ENCODE data around the gene POLQ. TPM values are rescaled to one million over a fixed set of nuclear protein-coding genes. Genes with fewer than 3 reads are reported as not detected.

POLQ gene
- total RNA-seq, 1 donor from 2014 or later: 0.56 TPM

DNA sequence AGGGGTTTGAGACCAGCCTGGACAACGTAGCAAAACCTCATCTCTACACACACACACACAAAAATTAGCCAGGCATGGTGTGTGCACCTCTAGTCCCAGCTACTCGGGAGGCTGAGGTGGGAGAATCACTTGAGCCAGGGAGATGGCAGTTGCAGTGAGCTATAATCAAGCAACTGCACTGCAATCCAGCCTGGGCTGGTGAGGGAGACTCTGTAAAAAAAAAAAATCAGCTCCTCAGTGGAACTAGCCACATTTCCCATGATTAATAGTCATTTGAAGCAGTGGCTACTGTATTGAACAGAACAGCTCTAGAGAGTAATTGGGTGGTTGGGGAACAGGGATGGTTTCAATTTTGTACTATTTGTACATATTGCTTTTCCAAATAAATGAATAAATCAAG lies 35.9 kb upstream of the POLQ start:
- TF ChIP-seq, protein P1, sequence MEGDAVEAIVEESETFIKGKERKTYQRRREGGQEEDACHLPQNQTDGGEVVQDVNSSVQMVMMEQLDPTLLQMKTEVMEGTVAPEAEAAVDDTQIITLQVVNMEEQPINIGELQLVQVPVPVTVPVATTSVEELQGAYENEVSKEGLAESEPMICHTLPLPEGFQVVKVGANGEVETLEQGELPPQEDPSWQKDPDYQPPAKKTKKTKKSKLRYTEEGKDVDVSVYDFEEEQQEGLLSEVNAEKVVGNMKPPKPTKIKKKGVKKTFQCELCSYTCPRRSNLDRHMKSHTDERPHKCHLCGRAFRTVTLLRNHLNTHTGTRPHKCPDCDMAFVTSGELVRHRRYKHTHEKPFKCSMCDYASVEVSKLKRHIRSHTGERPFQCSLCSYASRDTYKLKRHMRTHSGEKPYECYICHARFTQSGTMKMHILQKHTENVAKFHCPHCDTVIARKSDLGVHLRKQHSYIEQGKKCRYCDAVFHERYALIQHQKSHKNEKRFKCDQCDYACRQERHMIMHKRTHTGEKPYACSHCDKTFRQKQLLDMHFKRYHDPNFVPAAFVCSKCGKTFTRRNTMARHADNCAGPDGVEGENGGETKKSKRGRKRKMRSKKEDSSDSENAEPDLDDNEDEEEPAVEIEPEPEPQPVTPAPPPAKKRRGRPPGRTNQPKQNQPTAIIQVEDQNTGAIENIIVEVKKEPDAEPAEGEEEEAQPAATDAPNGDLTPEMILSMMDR (IDR thresholded peaks at IDR 0.05): no peak
- Histone ChIP-seq H3K4me3 (no peak overlapping the region), H3K27me3 (ENCODE audit: low read depth) (no peaks in the 10 kb centered on the region), H3K27ac (no peak overlapping the region), H3K4me1 (no peaks in the 10 kb centered on the region), H3K9me3 (no peaks in the 10 kb centered on the region), H3K36me3 (no peaks in the 10 kb centered on the region)
- DNase-seq: no peak
- intact Hi-C loops (cut with DNase I): no loop called here
- no peak for ATAC-seq

DNA sequence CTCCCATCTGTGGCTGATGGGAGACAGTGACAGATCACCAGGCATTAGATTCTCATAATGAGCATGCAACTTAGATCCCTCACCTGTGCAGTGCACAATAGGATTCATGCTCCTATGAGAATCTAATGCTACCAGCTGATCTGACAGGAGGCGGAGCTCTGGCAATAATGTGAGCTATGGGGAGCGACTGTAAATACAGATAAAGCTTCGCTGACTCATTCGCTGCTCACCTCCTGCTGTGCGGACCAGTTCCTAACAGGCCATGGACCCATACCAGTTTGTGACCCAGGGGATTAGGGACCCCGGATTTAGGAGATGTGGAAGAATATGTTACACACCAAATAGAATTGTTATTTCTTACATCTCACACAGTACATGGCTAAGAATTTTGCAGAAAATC lies 28.7 kb upstream of the POLQ start:
- no peak for ATAC-seq
- intact Hi-C loops (cut with DNase I): no loop called here
- no peaks in the 10 kb centered on the region for H3K9me3 ChIP-seq
- H3K4me1 ChIP-seq: no peaks in the 10 kb centered on the region
- no peaks in the 10 kb centered on the region for H3K27me3 ChIP-seq (ENCODE audit: low read depth)
- H3K27ac ChIP-seq: no peak overlapping the region
- DNase-seq: no peak
- TF ChIP-seq, protein P1 (IDR thresholded peaks at IDR 0.05): no peak
- H3K4me3 ChIP-seq: no peak overlapping the region
- no peaks in the 10 kb centered on the region for H3K36me3 ChIP-seq

DNA sequence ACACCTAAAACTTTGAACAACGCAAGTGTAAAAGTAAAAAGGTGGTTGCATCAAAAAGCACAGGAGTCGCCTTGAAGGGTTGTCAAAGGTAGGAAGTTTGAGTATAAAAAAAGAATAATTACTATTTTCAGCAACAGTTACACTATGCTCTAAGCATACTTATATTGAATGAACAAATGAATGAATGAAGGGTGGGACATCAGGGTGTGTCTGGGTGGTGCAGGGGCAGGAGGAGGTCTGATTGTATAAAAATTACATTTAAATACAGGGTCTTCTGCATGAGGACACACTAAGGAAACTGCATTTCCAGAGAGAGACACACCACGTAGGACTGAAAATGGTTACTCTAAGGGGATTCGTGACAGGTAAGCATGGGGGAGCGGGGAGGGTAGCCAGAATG lies 21.9 kb upstream of the POLQ start, which contains the start of gene ARGFX:
Gene ARGFX, plus strand, starts transcription at position 301 of the 400 bp plus-strand sequence. CDS start 2,765 bp downstream, outside the sequence.
- TF ChIP-seq, protein P1 (IDR thresholded peaks at IDR 0.05): no peak
- ATAC-seq (no peak), DNase-seq (no peak)
- intact Hi-C loops (cut with DNase I): no loop called here
- Histone ChIP-seq H3K36me3 (no peaks in the 10 kb centered on the region), H3K27ac (no peak within 1 kb of the TSS), H3K9me3 (no peaks in the 10 kb centered on the region), H3K4me3 (no peak within 1 kb of the TSS), H3K27me3 (ENCODE audit: low read depth) (no peaks in the 10 kb centered on the region), H3K4me1 (no peaks in the 10 kb centered on the region)

DNA sequence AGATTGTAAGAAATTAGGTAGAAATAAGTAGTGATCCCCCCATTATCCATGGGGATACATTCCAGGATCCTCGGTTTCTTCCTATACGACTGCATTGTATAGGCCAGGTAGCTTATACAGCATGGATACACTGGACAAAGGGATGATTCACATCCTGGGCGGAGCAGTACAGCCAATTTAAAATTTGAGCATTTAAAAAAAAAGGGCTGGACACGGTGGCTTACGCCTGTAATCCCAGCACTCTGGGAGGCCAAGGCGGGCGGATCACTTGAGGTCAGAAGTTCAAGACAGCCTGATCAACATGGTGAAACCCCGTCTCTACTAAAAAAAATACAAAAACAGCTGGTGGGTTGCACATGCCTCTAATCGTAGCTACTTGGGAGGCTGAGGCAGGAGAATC lies 21.0 kb upstream of the POLQ start:
- DNase-seq: no peak
- ATAC-seq: no peak
- TF ChIP-seq, protein P1 (IDR thresholded peaks at IDR 0.05): no peak
- H3K4me3 ChIP-seq: no peak overlapping the region
- H3K27ac ChIP-seq: no peak overlapping the region
- no peaks in the 10 kb centered on the region for H3K36me3 ChIP-seq
- no peaks in the 10 kb centered on the region for H3K9me3 ChIP-seq
- intact Hi-C loops (cut with DNase I): no loop called here
- H3K4me1 ChIP-seq: no peaks in the 10 kb centered on the region
- no peaks in the 10 kb centered on the region for H3K27me3 ChIP-seq (ENCODE audit: low read depth)

DNA sequence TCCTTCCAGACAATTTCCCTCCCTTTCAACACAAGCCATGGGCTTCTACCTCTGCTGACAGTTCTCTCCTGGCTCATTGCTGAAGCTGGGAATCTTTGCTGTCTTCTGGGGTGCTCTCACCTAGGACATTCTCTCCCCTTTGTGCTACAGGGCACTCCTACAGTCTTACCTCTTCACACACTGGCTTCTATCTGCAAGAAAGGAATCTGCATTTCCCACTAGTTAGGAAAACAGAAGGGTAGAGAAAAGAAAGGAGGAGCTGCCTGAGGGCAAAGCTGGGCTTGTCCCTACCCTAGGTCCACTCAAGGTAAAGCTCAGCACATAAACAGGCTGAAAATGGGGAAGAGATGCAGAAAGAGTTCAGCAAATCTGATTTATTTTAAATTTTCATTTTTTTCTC lies 16.4 kb upstream of the POLQ start:
- DNase-seq: no peak
- Histone ChIP-seq H3K27ac (no peak overlapping the region), H3K4me1 (no peaks in the 10 kb centered on the region), H3K36me3 (no peaks in the 10 kb centered on the region), H3K9me3 (no peaks in the 10 kb centered on the region), H3K27me3 (ENCODE audit: low read depth) (no peaks in the 10 kb centered on the region), H3K4me3 (no peak overlapping the region)
- intact Hi-C loops (cut with DNase I): no loop called here
- no peak for ATAC-seq
- TF ChIP-seq, protein P1 (IDR thresholded peaks at IDR 0.05): no peak

Data from lower lobe of right lung (tissue), 2 donors.